HepG2 (cell line): ENCODE measurements around the gene OR52B4. TPM values are rescaled to one million over a fixed set of nuclear protein-coding genes. Genes with fewer than 3 reads are reported as not detected.

Experiments used
- ATAC-seq: fragments of 200-7000 bp; cut with Tn5 transposase; 3 replicates; pipeline ENCODE4 v1.9.1; 2020; ENCODE audit warnings: mild to moderate bottlenecking, moderate library complexity
- BruUV-seq: library from RNA; stranded (reverse); fragments of 400-500 nt; replicated peaks from 2 replicates; lab custom pipeline; 2021; lab: Mats Ljungman, UMichigan
- CTCF ChIA-PET: fragments of 300-600 bp; formaldehyde crosslinking; extraction: SDS; loops from one replicate; lab custom pipeline; 2021; ENCODE audit warnings: low total read pairs, inconsistent platforms, low intra/inter-chr PET ratio; lab: Yijun Ruan, JAX
- POLR2A ChIA-PET: fragments of 350-600 bp; sonication (Branson Sonifier 250); formaldehyde crosslinking; loops from one replicate; lab custom pipeline; 2020; ENCODE audit warnings: antibody characterized with exemption, inconsistent platforms; lab: Yijun Ruan, JAX
- DNase-seq: peaks from one replicate; pipeline ENCODE4 v3.0.0-alpha.2; 2015; ENCODE audit warnings: low spot score
- FAIRE-seq: peaks from 3 replicates; lab custom pipeline; 2011; peaks lifted over from hg19 to GRCh38; lab: Jason Lieb, UNC
- H2AFZ ChIP-seq: one replicate; pipeline ENCODE4 v1.6.1; 2011; ENCODE audit warnings: low read length, inconsistent platforms
- H3K27ac ChIP-seq: fragments of 300-600 bp; 3 replicates; pipeline ENCODE4 v1.8.0; 2011; ENCODE audit warnings: mixed run types, mild to moderate bottlenecking, mixed read lengths, low read length, inconsistent platforms; ENCODE audit not compliant: insufficient read depth; ENCODE audit errors: extremely low read length
- H3K27me3 ChIP-seq, 2 experiments: fragments of 200-600 bp in 1 of 2; 2 replicates in 1 of 2; 3 replicates in 1 of 2; pipeline versions ENCODE4 v1.6.0 to v1.8.0; 2011; ENCODE audit warnings: low read length in 2 of 2, mild to moderate bottlenecking in 2 of 2, moderate library complexity in 2 of 2, inconsistent platforms in 1 of 2; ENCODE audit not compliant: insufficient read depth in 2 of 2, control insufficient read depth in 1 of 2
- H3K36me3 ChIP-seq, 2 experiments: fragments of 200-600 bp in 1 of 2; replicated peaks in 1 of 2; 2 replicates in 1 of 2; 3 replicates in 1 of 2; pipeline versions ENCODE4 v1.5.1 to v1.8.0; 2011; ENCODE audit warnings: low read length in 2 of 2, inconsistent platforms in 1 of 2; ENCODE audit not compliant: insufficient read depth in 2 of 2, control insufficient read depth in 1 of 2
- H3K4me1 ChIP-seq: 2 replicates; pipeline ENCODE4 v1.5.1; 2012; ENCODE audit warnings: low read length, inconsistent platforms; ENCODE audit not compliant: insufficient read depth
- H3K4me2 ChIP-seq: 2 replicates; pipeline ENCODE4 v1.6.0; 2011; ENCODE audit warnings: low read depth, low read length, inconsistent platforms
- H3K4me3 ChIP-seq, 3 experiments: fragments of 200-600 bp in 1 of 3; sonication (generic), shearing (Covaris generic) in 1 of 3; replicated peaks in 1 of 3; 2 replicates each; pipeline ENCODE4 v1.5.1; 2011 to 2016; ENCODE audit warnings: low read length in 3 of 3, inconsistent platforms in 2 of 3, low read depth in 2 of 3, mild to moderate bottlenecking in 2 of 3, control low read depth in 1 of 3, mixed read lengths in 1 of 3; ENCODE audit not compliant: insufficient read depth in 1 of 3
- H3K79me2 ChIP-seq: one replicate; pipeline ENCODE4 v1.6.1; 2011; ENCODE audit warnings: low read length, inconsistent platforms; ENCODE audit not compliant: insufficient read depth
- H3K9ac ChIP-seq: 2 replicates; pipeline ENCODE4 v1.6.0; 2011; ENCODE audit warnings: mild to moderate bottlenecking, low read depth, low read length, inconsistent platforms; ENCODE audit not compliant: insufficient read depth
- H3K9me3 ChIP-seq: 2 replicates; pipeline ENCODE4 v1.5.1; 2012; ENCODE audit warnings: mild to moderate bottlenecking, low read length
- H4K20me1 ChIP-seq: 2 replicates; pipeline ENCODE4 v1.6.0; 2011; ENCODE audit warnings: inconsistent platforms, mild to moderate bottlenecking, low read length, moderate library complexity; ENCODE audit not compliant: insufficient read depth
- ARNT ChIP-seq: fragments of 450-650 bp; IDR thresholded peaks from 2 replicates; pipeline ENCODE4 v1.6.1; 2017
- KDM5A ChIP-seq: fragments of 200-600 bp; sonication (generic); IDR thresholded peaks from 2 replicates; pipeline ENCODE4 v1.7.0; 2018; ENCODE audit warnings: antibody characterized with exemption, mild to moderate bottlenecking, low read length, borderline replicate concordance
- NFKB2 ChIP-seq: sonication (generic); formaldehyde crosslinking; IDR thresholded peaks from 2 replicates; pipeline ENCODE4 v1.4.0; 2020; ENCODE audit warnings: missing genetic modification reagents, borderline replicate concordance
- SIX1 ChIP-seq: sonication (generic); formaldehyde crosslinking; IDR thresholded peaks from 2 replicates; pipeline ENCODE4 v1.4.0; 2020; ENCODE audit warnings: missing genetic modification reagents, borderline replicate concordance
- ZEB1 ChIP-seq: IDR thresholded peaks from 2 replicates; pipeline ENCODE4 v1.6.1; 2012; ENCODE audit warnings: mild to moderate bottlenecking, low read depth, inconsistent platforms; ENCODE audit not compliant: insufficient replicate concordance
- ZNF12 ChIP-seq: sonication (generic); formaldehyde crosslinking; IDR thresholded peaks from 2 replicates; pipeline ENCODE4 v1.5.0; 2020; ENCODE audit warnings: missing genetic modification reagents
- ZNF713 ChIP-seq: sonication (generic); formaldehyde crosslinking; IDR thresholded peaks from 2 replicates; pipeline ENCODE4 v1.4.0; 2020; ENCODE audit warnings: mild to moderate bottlenecking, missing genetic modification reagents
- ZNF878 ChIP-seq: sonication (generic); formaldehyde crosslinking; IDR thresholded peaks from 2 replicates; pipeline ENCODE4 v1.8.1; 2023; ENCODE audit warnings: mild to moderate bottlenecking, missing genetic modification reagents, moderate library complexity
- ZSCAN22 ChIP-seq: sonication (generic); formaldehyde crosslinking; IDR thresholded peaks from 2 replicates; pipeline ENCODE4 v1.4.0; 2020; ENCODE audit warnings: mild to moderate bottlenecking, missing genetic modification reagents
- WGBS: methylation state at CpG from one replicate; pipeline ENCODE4 v1.1.6; 2017; ENCODE audit warnings: low lambda C conversion rate; 5-methylcytosine and 5-hydroxymethylcytosine counted together
- in situ Hi-C: cut with HindIII; loops from 2 replicates; pipeline ENCODE4 v1.10.0; 2017; ENCODE audit warnings: low pct_unique_long_range_greater_than_20kb; ENCODE audit not compliant: extremely low pct_ligation_motif_present
- intact Hi-C: fragments of 100-400 bp; cut with micrococcal nuclease; formaldehyde crosslinking; loops from one replicate; pipeline ENCODE4 v1.10.0; 2022; ENCODE audit not compliant: unreplicated experiment
- polyA plus RNA-seq, 8 experiments: library from polyadenylated mRNA; depleted of rRNA in 3 of 8; stranded (reverse) in 7 of 8; unstranded in 1 of 8; fragments of >200 nt; fragmentation: Illumina TruSeq in 4 of 8; extraction: Trizol in 4 of 8; gene quantifications; 2 replicates each; pipeline versions ENCODE4 v1.2.1 to v1.2.3, GENCODE V29; 2011 to 2016; ENCODE audit warnings: low read depth in 4 of 8, missing spikeins in 1 of 8, mixed read lengths in 1 of 8; ENCODE audit not compliant: insufficient read depth in 1 of 8
- total RNA-seq, 5 experiments: library from RNA; depleted of rRNA; stranded (reverse); fragments of >200 nt; fragmentation: Illumina TruSeq; extraction: Trizol; gene quantifications; 2 replicates each; pipeline ENCODE4 v1.2.3, GENCODE V29; 2016; ENCODE audit warnings: low read depth in 1 of 5
- TF ChIP-seq, protein P1 (sequence below): IDR thresholded peaks from 2 replicates; pipeline ENCODE4 v1.6.1; 2016; ENCODE audit warnings: low read depth, missing genetic modification reagents, missing compliant biosample characterization

OR52B4 gene
- total and polyA plus RNA-seq, 2 of the 13 experiments (the other 11 are each of a cell fraction or from before 2014, with no cell fraction given) = not detected

DNA sequence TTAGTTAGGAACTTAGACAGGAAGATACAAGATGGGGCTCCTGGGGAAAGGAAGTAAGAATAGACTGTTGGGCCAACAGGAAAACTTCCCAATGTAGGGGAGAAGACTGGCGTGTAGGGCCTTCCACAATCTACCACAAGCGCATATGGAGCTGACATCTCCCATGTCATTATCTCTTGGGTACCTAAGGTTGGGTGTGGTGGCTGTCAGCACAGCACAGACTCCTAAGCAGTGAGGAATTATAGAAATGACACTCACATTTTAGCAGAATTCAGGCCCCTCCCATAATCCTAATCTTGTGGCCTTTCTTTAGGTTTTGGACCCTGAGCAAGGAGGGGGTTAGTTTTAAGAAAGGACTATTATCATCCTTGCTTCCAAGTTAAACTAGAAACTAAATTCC lies 13.7 kb upstream of the OR52B4 start:
- Histone ChIP-seq H3K79me2 (no peaks in the 10 kb centered on the region), H4K20me1 (no peaks in the 10 kb centered on the region), H3K36me3 (no peaks in the 10 kb centered on the region), H3K4me1 (no peaks in the 10 kb centered on the region), H3K4me3 (no peak overlapping the region), H3K4me2 (no peak overlapping the region)
- intact Hi-C loops = no loop called here
- no TSS peak for BruUV-seq
- ATAC-seq = no peak
- CTCF ChIA-PET = no interaction called here
- TF ChIP-seq ARNT = no peak
- TF ChIP-seq KDM5A = no peak
- TF ChIP-seq, protein P1, sequence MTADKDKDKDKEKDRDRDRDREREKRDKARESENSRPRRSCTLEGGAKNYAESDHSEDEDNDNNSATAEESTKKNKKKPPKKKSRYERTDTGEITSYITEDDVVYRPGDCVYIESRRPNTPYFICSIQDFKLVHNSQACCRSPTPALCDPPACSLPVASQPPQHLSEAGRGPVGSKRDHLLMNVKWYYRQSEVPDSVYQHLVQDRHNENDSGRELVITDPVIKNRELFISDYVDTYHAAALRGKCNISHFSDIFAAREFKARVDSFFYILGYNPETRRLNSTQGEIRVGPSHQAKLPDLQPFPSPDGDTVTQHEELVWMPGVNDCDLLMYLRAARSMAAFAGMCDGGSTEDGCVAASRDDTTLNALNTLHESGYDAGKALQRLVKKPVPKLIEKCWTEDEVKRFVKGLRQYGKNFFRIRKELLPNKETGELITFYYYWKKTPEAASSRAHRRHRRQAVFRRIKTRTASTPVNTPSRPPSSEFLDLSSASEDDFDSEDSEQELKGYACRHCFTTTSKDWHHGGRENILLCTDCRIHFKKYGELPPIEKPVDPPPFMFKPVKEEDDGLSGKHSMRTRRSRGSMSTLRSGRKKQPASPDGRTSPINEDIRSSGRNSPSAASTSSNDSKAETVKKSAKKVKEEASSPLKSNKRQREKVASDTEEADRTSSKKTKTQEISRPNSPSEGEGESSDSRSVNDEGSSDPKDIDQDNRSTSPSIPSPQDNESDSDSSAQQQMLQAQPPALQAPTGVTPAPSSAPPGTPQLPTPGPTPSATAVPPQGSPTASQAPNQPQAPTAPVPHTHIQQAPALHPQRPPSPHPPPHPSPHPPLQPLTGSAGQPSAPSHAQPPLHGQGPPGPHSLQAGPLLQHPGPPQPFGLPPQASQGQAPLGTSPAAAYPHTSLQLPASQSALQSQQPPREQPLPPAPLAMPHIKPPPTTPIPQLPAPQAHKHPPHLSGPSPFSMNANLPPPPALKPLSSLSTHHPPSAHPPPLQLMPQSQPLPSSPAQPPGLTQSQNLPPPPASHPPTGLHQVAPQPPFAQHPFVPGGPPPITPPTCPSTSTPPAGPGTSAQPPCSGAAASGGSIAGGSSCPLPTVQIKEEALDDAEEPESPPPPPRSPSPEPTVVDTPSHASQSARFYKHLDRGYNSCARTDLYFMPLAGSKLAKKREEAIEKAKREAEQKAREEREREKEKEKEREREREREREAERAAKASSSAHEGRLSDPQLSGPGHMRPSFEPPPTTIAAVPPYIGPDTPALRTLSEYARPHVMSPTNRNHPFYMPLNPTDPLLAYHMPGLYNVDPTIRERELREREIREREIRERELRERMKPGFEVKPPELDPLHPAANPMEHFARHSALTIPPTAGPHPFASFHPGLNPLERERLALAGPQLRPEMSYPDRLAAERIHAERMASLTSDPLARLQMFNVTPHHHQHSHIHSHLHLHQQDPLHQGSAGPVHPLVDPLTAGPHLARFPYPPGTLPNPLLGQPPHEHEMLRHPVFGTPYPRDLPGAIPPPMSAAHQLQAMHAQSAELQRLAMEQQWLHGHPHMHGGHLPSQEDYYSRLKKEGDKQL (CRISPR knock-in tag) = no peak
- TF ChIP-seq ZSCAN22 (CRISPR knock-in tag) = no peak
- TF ChIP-seq ZNF878 (CRISPR knock-in tag) = no peak
- no peak for TF ChIP-seq ZNF713 (CRISPR knock-in tag)
- no peak for TF ChIP-seq SIX1 (CRISPR knock-in tag)
- no peak for TF ChIP-seq ZNF12 (CRISPR knock-in tag)
- TF ChIP-seq ZEB1 = no peak
- no peak for TF ChIP-seq NFKB2 (CRISPR knock-in tag)
- TF ChIP-seq, all 625 proteins: peak for 0
- Histone ChIP-seq H3K9ac (no peak overlapping the region), H3K27me3 (peaks cover 0 to 10% of the 10 kb centered on the region in 2 experiments; a peak in 2 of 5 replicates), H2AFZ (no peak overlapping the region), H3K27ac (no peak overlapping the region), H3K9me3 (no peaks in the 10 kb centered on the region)
- DNase-seq (no peak), FAIRE-seq (no peak)
- POLR2A ChIA-PET = no interaction called here
- in situ Hi-C loops = no loop called here
- 54% methylated on average over 2 of the region's 2 CpGs for WGBS
